NCI-H2227 treated with DMSO at 0.1 percent for 48 hours (cell line): Measurements from ENCODE around the gene DNAH12.

Experiments used
- DNase-seq: peaks from one replicate; lab custom pipeline; 2025; lab: John Stamatoyannopoulos, UW

Gene DNAH12, protein sequence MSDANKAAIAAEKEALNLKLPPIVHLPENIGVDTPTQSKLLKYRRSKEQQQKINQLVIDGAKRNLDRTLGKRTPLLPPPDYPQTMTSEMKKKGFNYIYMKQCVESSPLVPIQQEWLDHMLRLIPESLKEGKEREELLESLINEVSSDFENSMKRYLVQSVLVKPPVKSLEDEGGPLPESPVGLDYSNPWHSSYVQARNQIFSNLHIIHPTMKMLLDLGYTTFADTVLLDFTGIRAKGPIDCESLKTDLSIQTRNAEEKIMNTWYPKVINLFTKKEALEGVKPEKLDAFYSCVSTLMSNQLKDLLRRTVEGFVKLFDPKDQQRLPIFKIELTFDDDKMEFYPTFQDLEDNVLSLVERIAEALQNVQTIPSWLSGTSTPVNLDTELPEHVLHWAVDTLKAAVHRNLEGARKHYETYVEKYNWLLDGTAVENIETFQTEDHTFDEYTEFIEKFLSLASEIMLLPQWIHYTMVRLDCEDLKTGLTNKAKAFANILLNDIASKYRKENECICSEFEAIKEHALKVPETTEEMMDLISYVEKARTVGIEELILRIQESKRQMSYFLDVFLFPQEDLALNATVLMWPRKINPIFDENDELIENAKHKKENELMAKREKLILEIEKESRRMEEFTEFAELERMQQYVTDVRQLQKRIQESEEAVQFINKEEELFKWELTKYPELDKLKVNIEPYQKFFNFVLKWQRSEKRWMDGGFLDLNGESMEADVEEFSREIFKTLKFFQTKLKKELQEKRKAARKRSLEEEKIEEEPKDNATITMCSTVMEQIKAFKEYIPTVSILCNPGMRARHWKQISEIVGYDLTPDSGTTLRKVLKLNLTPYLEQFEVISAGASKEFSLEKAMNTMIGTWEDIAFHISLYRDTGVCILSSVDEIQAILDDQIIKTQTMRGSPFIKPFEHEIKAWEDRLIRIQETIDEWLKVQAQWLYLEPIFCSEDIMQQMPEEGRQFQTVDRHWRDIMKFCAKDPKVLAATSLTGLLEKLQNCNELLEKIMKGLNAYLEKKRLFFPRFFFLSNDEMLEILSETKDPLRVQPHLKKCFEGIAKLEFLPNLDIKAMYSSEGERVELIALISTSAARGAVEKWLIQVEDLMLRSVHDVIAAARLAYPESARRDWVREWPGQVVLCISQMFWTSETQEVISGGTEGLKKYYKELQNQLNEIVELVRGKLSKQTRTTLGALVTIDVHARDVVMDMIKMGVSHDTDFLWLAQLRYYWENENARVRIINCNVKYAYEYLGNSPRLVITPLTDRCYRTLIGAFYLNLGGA (N-terminal part only)

DNA sequence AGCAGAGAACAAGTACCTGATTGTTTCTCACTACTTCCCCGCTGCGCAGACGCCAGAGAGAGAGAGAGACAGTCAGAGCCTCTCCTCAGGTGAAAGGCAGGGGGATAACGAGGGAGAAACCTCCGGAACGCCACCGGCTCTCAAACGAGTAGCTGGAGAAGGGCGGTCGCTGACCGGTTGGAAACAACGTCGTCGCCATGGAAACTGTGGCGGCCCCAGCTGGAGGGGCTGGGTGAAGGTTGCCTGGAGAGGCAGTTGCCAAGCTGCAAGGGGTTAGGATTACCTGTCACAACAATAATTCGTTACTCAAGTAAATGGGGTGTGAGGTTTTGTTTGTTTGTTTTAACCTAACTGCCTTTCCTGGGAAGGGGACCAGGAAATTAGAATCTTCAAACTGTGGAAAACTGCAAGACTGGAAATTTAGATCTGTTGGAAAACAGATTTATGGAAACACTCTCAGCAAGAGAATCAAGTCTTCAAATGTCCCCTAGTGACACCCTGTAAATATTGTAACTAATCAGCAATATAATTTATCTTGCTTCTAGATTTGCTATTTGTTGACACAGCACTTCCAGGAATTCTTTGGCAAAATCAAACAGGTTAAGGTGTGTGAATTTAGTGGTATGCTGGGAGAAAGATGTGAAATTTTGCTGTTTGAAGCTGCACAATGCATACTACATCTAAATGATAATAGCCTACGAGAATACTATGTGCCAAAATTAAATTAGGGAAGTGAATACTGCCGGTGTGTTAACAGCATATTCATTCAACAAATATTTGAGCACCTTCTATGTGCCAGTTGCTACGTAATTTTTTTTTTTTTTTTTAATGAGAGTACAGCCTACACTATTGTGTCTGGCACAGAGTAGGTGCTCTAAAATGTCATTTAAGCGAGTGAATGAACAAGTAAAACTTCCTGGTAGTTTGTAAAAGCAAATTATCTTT lies at the start of gene DNAH12:
Gene DNAH12 (minus strand): TSS at position 164 of the 945 bp plus-strand sequence. CDS start 1,474 bp downstream, outside the sequence.
- peak; percentile 59 for DNase-seq

DNA sequence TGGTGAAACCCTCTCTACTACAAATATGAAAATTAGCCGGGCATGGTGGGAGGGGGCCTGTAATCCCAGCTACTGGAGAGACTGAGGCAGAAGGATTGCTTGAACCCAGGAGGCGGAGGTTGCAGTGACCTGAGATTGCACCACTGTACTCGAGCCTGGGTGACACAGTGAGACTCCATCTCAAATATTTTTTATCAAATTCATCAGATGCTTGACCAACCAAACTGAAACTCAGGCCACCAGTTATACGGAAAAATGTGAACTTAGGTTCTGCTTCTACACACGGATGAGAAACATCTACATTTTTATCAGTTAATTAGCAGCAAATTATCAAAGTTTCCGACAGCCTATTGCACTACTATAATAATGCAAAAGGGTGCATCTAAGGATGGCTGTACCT lies 48.2 kb upstream of the DNAH12 start:
- no peak for DNase-seq

DNA sequence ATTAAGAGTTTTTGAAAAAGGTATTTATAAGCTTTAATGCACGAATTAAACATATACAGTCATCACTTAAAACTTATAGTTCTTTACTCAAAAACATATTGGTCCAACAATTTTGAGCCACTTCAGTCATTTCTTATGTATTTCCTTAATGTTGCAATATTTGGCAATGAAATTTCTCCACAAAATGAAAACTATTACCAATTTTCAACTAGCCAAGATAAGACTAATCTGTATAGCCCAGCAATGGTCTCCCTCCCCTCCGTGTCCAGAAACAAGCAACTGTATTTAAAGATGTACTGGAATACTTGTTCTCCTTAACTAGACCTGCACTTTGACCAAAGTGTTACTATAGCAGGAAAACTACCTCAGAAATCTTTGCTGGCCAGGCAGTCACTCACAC lies 43.8 kb upstream of the DNAH12 start:
- DNase-seq, result no peak

DNA sequence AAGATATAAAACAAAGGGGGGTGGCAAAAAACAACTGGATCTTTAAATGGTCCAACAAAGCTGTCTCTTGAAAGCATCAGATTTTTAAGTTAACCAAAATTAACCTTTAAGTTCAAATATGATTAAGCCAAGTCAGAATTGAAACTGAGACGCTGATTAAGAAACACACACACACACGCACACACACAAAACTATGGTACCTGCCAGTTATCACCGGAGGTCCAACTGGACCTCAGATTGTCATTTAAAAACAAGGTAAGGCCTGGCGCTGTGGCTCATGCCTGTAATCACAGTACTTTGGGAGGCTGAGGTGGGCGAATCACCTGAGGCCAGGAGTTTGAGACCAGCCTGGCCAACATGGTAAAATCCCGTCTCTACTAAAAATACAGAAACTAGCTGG lies 42.6 kb upstream of the DNAH12 start:
- no peak for DNase-seq

DNA sequence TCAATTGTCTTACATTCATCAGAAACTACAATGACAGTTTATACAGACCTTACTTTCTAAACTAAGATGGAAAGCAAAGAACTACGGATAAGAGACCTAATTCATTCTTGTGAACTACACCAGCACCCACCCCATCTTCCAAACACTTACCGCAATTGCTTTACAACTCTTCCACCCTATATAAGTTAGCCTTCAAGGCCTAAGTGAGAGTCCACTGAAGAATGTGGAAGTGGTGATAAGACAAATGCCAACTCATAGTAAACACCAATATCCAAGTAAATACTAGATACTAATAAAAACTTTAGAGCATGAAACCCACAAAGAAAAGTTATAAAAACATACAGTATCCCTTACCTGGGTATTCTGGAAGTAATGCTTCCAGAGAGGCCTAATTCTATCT lies 39.4 kb upstream of the DNAH12 start:
- no peak for DNase-seq

DNA sequence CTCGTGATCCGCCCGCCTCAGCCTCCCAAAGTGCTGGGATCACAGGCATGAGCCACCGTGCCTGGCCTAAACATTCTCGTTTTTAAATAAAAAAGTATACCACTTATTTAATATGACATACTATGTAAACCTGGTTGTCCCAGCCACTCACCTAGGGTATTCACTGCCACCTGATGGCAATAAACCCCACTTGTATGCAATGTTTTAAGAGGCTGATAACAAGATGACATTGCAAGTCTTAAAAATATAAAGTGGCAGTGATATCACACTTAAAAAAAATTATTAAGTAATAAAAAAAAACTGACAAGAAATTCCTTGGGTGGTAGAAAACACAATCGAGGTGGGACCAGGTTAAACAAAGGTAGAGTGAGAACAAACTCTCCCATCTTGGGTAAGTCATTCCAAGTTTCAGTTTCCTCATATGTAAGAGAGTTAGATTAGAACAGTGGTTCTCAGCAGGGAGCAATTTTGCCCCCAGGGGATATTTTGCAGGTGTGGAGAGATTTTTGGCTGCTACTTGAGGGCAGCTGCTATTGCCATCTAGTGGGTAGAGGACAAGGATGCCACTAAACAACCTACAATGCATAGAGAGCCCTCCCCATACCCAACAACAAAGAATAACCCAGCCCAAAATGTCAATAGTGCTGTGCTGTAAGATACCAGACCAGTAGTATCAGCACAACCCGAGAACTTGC lies 38.5 kb upstream of the DNAH12 start:
- DNase-seq, result no peak

DNA sequence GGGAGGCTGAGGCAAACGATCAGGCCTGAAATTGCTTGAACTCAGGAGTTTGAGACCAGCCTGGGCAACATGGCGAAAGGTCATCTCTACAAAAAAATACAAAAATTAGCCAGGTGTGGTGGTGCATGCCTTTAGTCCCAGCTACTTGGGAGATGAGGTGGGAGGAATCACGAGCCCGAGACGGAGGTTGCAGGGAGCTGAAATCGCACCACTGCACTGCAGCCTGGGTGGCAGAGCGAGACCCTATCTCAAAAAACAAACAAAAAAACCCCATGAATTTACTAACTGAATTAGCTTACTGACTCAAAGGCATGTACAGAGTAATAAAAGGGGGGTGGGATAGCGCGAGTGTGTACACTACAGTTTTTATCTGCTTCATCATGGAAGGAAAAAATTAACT lies 33.7 kb upstream of the DNAH12 start:
- DNase-seq, result no peak

DNA sequence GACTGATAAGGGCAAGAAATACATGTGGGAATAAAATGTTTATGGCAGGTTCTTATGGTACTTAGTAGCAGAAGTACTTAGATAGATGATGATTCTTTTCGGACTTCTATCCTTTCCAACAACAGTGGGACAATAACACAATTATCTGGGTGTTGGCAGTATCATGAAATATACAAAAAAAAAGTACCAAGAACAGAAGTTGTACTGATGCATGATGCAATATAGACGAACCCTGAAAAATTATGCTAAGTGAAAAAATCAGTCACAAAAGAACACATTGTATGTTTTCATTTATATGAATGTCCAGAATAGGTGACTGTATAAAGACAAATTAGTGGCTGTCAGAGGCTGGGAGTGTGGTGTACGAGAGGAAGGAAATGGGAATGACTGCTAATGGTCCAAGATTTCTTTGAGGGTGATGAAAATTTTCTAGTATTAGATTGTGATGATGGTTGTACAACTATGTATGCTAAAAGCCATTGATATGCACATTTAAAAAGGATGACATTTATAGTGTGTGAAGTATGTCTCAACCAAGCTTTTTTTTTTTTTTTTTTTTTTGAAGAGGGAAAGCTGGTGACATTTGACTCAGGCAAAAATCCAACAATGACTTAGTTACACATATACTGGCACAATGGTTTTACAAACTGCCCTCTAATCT lies 32.0 kb upstream of the DNAH12 start:
- no peak for DNase-seq

DNA sequence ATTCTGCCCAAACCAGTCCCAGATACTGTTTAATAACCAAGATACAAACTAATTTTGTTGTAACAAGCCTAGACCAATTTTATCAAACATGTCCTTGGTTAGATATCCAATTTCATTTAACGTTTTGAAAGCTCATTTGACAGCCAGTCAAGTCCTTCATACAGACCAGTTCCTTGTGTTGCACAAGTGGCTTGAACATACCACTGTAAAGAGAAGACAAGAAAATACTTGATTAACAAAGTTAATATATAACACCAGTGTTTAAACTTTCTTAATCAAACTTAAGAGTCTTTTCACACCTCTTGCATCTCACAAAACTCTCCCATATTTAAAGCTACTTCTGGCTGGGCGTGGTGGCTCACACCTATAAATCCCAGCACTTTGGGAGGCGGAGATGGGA lies 28.0 kb upstream of the DNAH12 start:
- DNase-seq, result no peak

DNA sequence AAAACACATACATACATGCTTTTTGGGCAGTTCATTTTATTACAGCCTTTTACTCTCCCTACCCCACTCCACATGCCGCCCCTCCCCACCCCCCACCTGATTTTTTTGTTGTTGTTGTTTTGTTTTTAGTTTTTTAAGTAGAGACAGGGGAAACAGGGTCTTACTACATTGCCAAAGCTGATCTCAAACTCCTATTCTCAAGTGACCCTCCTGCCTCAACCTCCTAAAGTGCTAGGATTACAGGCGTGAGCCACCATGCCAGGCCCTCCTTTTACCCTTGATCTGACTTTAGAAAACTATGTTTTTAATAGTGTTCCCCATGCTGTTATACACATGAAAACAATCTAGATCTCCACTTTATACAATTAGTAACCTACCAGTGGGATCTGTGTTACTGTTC lies 26.7 kb upstream of the DNAH12 start:
- DNase-seq, result no peak

DNA sequence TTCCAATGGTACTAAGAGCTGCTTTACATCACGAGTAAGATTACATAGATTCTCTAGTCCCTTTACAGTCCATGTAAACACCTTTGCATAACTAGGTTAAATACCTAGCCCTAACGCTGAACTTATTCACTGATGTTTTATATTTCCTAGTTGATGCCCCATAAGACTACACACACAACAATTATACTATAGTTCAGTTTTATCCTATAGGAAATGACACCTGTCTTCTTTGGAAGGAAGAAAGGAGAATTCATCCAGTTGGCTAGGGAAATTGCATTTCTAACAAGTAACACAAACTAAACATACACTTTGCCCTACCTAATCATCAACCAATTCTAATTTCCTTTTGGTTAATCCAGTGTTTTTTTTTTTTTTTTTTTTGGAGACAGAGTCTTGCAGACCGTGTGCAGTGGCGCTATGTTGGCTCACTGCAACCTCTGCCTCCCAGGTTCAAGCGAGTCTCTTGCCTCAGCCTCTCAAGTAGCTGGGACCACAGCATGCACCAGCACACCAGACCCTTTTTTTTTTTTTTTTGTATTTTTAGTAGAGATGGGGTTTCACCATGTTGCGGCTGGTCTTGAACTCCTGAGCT lies 25.8 kb upstream of the DNAH12 start:
- no peak for DNase-seq

DNA sequence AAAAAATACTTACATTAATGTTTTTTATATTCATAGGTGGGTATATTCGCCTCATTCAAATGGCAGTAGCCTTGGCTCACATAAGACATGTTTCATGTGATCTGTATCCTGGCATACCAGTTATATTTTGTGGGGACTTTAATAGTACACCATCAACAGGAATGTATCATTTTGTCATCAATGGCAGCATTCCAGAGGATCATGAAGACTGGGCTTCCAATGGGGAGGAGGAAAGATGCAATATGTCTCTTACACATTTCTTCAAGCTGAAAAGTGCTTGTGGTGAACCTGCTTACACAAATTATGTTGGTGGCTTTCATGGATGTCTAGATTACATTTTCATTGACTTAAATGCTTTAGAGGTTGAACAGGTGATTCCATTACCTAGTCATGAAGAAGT lies 15.4 kb upstream of the DNAH12 start:
- no peak for DNase-seq

DNA sequence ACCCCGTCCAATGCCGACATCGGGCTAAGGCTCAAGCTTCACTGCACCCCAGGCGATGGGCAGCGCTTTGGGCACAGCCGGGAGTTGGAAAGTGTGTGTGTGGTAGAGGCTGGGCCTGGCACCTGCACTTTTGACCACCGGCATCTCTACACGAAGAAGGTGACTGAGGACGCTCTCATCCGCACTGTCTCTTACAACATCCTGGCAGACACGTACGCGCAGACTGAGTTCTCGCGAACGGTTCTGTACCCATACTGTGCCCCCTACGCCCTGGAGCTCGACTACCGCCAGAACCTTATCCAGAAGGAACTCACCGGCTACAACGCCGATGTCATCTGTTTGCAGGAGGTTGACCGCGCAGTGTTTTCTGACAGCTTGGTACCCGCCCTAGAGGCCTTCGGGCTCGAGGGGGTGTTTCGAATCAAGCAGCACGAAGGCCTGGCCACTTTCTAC lies 13.0 kb upstream of the DNAH12 start:
- no peak for DNase-seq

DNA sequence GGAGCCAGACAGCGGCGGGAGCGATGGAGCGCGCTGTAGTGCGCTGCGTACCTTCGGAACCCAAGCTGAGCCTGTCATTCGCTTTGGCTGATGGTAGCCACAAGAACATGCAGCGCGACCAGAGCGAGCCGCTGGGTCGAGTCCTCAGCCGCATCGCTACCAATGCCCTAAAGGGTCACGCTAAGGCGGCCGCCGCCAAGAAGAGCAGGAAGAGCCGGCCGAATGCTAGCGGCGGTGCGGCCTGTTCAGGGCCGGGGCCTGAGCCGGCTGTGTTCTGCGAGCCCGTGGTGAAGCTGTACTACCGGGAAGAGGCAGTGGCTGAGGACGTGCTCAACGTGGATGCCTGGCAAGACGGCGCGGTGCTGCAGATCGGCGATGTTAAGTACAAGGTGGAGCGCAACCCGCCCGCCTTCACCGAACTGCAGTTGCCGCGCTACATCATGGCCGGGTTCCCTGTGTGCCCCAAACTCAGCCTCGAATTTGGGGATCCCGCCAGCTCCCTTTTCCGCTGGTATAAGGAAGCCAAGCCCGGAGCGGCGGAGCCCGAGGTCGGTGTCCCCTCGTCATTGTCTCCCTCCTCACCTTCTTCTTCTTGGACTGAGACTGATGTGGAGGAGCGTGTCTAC lies 12.4 kb upstream of the DNAH12 start:
- DNase-seq, result no peak

DNA sequence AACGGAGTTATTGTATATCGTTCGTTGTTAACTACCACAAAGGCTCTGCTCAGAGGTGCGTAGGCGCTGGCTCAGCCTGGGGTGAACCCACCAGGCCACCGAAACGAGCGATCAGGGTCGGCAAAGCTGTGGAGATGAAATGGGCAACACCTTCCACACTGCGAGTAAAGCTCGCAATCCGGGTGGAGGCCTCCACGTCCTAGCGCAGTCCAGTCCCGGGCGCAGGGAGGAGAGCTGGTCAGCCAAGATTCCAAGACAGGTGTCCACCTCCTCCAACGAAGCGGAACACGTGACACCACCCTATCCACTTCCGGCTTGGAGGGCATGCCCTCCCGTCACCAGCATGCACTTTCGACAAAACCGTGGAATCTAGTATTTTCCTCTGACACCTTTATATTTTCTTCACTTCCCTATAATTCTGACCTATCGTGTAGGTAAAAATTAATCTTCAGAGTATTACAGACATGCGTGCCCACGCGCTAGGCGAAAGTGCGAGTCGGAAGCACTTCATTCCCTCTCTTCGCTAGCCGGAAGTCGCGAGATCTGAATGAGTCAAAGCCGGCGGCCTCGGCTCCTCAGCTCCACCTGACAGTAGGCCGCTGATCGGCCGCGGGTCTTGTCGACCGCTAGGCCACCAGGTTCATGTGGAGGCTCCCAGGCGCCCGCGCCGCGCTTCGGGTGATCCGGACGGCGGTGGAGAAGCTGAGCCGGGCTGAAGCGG lies 11.8 kb upstream of the DNAH12 start, which contains the start of gene PDE12:
Gene PDE12 (plus strand): TSS at position 537 of the 721 bp plus-strand sequence. CDS start 106 bp downstream, at position 643.
- peak; percentile 95 for DNase-seq

DNA sequence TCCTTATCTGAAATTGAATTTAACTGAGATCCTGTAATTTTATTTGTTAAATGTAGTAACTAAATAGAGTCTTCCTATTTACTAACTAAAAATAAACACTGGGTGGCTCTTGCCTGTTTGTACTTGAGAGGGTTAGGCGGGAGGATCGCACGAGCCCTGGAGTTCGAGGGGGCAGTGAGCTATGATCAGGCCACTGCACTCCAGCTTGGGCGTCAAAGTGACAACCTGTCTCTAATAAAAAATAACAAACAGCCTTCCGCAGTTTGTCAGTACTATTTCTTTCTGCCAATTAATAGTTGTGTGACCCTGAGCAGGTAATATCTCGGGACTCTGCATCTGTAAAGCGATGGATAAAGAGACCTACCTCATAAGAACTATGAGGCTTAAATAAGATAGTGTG lies 11.2 kb upstream of the DNAH12 start:
- DNase-seq, result no peak

DNA sequence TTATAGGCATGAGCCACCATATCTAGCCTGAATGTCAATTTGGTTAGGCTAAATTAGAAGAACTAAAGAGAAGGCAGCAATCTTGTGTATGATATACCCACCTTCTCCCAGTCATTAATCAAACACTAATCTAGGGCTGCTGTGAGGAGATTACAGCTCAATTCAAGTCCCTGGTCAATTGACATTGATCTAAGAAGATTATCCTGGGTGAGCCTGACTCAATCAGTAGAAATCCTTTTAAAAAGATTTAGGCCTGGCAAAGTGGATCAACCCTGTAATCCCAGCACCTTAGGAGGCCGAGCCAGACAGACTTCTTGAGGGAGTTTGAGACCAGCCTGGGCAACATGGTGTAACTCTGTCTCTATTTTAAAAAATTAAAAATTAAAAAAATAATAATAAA lies 2.5 kb upstream of the DNAH12 start:
- DNase-seq, result no peak

DNA sequence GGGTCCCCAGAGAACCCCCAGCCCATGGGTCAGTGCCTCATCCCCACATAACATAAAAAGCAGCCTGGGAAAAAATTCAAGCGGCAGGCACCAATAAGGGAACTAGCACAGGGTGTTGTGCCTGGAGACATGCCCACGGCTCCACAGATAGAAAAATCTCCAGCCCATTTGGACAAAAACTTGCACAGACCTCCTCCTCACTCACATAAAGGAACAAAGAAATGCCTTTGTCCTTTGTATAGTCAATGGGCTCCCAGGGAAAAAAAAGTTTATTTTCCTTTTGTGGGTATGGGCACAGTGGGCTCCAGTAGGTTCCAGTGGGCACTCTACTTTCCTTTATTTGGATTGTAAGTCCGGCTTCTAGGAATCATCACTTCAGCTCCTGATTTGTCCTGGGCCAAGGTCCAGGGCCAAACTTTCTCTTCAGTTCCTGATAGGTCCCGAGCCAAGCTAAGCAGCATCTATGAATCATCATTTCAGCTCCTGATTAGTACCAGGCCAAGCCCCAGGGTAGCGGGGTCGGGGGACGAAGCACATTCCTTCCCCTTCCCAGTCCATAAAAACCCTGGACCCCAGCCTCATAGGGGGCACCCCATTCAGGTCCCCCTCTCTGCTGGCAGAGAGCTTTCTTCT lies 1.6 kb upstream of the DNAH12 start:
- no peak for DNase-seq
